Spleen (tissue), 7 donors: Measurements from ENCODE around the gene GBP3.

Experiments
- POLR2AphosphoS5 ChIP-seq, 3 donors: sonication (generic); formaldehyde crosslinking; IDR thresholded peaks; one replicate each; pipeline ENCODE4 v1.5.1; 2017; ENCODE audit warnings: antibody characterized with exemption in 3 of 3
- TF ChIP-seq, protein P1 (sequence below), 11 experiments: fragments of 200-600 bp in 7 of 11; fragments of 450-650 bp in 4 of 11; sonication (generic) in 4 of 11; IDR thresholded peaks in 8 of 11; conservative IDR thresholded peaks in 3 of 11; 1 replicate in 7 of 11; 2 replicates in 4 of 11; pipeline versions ENCODE4 v1.4.0 to v1.8.0; 2016 to 2021; ENCODE audit warnings: antibody characterized with exemption in 11 of 11, inconsistent platforms in 4 of 11, mild to moderate bottlenecking in 1 of 11
- donor health status: DM: no; HTN: no; CAD: no; lungs with moderate emphysema.
- donor health status: DM: no; HTN: no; CAD: no.
- donor health status: DM: no; HTN: no; CAD: no.

DNA sequence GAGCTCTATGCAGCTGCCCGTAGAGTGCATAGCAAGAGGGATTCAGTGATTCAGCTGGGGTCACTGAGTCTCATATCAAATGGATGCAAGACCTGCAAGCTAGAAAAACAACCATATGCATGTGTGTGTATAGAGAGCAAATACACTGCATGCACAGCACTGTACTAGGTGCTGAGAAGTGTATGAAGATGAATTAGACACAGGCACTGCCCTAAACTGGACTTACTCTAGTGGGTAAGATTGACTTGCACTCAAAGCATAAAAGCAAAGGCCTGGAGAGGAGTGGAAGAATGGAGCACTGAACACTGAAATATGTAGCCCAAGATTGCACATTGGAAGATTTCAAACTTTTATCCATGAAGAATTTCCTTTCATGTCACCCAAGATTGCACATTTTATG lies 47.8 kb upstream of the GBP3 start:
- TF ChIP-seq, protein P1, sequence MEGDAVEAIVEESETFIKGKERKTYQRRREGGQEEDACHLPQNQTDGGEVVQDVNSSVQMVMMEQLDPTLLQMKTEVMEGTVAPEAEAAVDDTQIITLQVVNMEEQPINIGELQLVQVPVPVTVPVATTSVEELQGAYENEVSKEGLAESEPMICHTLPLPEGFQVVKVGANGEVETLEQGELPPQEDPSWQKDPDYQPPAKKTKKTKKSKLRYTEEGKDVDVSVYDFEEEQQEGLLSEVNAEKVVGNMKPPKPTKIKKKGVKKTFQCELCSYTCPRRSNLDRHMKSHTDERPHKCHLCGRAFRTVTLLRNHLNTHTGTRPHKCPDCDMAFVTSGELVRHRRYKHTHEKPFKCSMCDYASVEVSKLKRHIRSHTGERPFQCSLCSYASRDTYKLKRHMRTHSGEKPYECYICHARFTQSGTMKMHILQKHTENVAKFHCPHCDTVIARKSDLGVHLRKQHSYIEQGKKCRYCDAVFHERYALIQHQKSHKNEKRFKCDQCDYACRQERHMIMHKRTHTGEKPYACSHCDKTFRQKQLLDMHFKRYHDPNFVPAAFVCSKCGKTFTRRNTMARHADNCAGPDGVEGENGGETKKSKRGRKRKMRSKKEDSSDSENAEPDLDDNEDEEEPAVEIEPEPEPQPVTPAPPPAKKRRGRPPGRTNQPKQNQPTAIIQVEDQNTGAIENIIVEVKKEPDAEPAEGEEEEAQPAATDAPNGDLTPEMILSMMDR (IDR thresholded peaks at IDR 0.05 in 8 of 11, conservative IDR thresholded peaks at IDR 0.05 in 3 of 11): no peak
- TF ChIP-seq POLR2AphosphoS5 (IDR thresholded peaks at IDR 0.05): no peak
